NT2/D1 (cell line): ENCODE results near the gene MRPL37.

ENCODE experiments used
- YY1 ChIP-seq: IDR thresholded peaks from 2 replicates; pipeline ENCODE4 v1.6.1; 2011; ENCODE audit not compliant: insufficient read length, insufficient read depth
- ZNF274 ChIP-seq: IDR thresholded peaks from 2 replicates; pipeline ENCODE4 v1.6.1; 2011; ENCODE audit warnings: mild to moderate bottlenecking, low read depth, low read length

DNA sequence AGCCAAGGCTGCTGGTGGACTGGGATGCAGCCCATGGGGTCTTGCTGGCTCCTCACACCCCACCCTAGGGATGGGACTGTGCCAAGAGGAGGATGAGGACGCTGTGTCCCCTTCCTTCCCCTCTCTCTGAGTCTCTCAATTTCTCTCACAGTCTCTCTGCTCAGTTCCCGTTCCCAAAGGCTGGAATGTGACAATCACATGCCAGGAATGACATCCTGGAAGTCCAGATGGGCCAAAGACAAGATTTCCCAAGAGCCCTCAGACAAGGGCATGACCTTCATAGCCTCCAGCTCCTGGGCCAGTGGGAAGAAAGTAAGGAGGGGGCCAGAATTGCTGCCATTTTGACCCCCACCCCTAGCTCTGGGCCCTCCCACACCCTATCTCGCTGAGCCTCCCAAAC lies 39.6 kb upstream of the MRPL37 start:
- TF ChIP-seq YY1 (no peak), ZNF274 (no peak)
